GM10266 (cell line): ENCODE measurements around the gene SLC1A4.

Source experiments
- DNase-seq: peaks from one replicate; pipeline ENCODE4 v3.0.0; 2012; ENCODE audit errors: extremely low spot score
- TF ChIP-seq, protein P1 (sequence below): IDR thresholded peaks from 2 replicates; pipeline ENCODE4 v1.5.1; 2012; ENCODE audit warnings: mild to moderate bottlenecking, low read depth; ENCODE audit not compliant: control insufficient read depth, insufficient read depth; ENCODE audit errors: missing control alignments

The SLC1A4 gene

DNA sequence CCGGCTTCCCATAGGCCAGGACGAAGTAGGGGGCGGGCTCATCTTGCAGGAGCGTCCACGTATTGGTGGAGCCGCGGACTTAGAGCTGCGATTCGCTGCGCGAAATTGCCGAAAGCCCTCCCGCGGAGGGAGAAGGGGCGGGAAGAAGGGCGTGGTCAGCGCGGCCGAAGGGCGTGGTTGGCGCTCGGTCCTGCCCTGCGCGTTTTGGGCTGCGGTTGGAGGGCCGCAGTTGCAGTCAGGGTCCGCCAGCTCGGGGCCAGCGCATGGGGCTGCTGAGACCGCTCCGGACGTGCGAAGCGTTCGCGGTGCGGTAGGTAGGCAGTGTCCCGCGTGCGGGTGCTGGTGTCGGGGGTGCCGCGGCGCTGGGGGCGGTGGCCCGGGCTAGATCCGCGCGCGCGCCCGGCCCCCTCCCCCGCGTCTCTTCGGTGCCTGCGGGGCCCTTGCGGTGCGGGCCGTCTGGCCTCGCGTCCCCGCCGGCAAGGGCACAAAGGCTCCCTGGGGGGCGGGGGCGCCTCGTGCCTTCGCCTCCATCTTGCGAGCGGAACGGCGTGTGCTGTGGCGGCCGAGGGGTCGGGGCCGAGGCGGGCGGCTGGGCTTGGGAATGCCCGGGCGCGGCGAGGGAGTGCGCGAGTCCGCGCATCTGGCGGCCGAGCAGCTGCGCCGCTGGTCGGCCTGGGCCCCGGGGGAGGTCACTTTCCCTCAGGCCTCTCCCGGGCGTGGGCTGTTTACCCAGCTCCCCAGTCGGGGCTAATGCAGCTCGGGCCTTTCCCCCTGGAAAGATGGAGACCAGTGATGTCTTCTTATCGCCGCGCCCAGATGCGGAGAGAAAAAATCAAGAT, 67.2 kb downstream of the SLC1A4 start, which contains the start of gene CEP68:
CEP68 (plus strand) TSS at position 202 of the 839 bp plus-strand sequence. CDS start 13,029 bp downstream, outside the sequence.
- DNase-seq: peak; percentile 97
- TF ChIP-seq, protein P1, sequence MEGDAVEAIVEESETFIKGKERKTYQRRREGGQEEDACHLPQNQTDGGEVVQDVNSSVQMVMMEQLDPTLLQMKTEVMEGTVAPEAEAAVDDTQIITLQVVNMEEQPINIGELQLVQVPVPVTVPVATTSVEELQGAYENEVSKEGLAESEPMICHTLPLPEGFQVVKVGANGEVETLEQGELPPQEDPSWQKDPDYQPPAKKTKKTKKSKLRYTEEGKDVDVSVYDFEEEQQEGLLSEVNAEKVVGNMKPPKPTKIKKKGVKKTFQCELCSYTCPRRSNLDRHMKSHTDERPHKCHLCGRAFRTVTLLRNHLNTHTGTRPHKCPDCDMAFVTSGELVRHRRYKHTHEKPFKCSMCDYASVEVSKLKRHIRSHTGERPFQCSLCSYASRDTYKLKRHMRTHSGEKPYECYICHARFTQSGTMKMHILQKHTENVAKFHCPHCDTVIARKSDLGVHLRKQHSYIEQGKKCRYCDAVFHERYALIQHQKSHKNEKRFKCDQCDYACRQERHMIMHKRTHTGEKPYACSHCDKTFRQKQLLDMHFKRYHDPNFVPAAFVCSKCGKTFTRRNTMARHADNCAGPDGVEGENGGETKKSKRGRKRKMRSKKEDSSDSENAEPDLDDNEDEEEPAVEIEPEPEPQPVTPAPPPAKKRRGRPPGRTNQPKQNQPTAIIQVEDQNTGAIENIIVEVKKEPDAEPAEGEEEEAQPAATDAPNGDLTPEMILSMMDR: no peak

DNA sequence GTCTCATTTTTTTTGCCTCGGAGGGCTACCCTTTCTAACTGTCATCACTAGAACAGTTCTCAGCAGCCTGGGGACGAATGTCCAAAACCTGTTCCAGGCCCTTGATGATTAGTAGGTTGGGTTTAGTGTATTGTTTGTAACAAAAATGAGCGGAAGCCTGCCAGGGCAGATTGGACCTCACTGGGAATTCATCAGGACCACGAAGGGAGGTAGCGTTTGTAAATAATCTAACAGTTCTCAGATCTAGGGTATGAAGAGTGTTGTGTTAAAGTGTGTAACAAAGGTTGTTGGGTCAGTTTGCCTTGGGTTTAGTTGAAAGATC, 67.8 kb downstream of the SLC1A4 start:
- TF ChIP-seq, protein P1: no peak

DNA sequence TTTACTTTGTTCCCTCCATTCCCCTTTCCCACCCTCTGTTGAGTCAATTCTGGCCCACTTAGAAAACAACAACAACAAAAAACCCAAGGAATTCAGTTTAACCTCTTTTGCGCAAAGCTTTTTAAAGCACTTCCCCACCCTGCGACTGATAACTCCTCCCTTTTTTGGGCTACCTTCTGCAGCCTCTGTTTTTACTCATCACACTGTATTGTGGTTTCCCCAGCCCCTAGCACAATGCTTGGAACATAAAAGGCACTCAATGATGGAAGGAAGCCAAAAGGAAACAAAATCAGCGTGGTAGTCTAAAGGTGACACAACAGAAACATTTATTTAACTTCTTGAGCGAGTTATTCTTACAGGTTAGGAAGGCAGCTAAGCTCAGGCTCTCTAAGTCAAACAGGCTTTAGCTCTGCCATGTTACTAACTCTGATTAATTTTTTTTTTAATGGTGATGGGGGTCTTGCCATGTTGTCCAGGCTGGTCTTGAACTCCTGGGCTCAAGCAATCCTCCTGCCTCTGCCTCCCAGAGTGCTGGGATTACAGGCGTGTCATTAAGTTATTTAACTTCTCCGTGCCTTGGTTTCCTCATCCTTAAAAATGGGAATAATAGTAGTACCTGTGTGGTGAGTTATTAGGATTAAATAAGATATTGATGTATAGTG, 68.3 kb downstream of the SLC1A4 start:
- peak; percentile 76 for DNase-seq
- TF ChIP-seq, protein P1: no peak

More for the DNA sequence above, 67.8 kb downstream of the SLC1A4 start:
- DNase-seq: no peak

DNA sequence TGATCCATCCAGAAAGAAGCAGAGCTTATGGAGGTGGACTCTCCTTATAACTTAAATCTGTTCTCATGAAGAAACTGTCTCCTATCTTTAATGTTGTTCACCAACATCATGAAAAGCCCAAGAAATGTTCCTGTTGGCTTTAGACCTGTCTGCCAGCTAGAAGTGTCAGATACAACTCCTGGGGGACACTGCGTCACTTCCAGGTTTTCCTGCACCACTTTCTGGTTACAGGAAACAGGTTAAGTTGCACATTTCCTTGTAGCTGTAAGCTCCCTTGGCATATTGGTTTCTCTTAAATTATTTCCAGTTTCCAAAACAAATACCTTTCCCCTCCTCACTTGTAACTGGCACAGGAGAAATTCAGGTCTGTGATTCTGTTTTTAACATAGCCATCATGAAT, 69.9 kb downstream of the SLC1A4 start:
- TF ChIP-seq, protein P1: no peak

DNA sequence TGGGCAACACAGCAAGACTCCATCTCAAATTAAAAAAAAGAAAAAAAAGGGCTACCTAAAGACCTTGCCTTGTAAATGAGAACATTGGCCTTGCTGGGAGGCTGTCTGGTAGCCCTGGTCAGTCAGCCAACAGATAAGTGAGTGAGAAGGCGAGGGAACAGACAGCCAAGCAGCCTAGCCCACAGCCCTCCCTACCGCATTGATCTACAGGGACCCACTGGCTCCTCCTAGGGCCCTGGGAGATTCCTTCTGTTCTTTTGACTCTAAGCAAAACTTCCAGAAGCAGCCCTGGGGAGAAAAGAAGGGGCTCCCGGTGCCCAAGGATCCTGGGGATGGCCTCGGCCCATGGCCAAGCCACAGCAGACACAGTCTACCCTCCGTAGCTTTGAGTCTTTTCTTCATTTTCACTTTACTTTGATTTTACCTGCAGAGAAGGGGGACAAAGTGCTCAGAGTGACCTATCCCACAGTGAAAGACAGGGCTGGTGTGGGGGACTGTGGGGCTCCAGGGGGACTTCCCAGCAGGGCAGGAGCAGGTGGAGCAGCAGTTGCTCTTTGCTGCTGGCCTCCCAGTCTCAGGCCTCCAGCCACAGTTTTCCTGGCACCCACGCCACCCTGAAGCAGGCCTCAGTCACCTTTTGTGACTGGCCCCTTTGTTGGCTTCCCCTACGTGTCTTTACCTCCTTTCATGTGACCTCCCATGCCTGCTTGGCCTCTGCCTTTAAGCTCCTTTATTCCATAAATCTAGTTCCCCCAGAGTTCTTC, 72.1 kb downstream of the SLC1A4 start:
- DNase-seq: no peak

More for the DNA sequence above, 69.9 kb downstream of the SLC1A4 start:
- no peak for DNase-seq

DNA sequence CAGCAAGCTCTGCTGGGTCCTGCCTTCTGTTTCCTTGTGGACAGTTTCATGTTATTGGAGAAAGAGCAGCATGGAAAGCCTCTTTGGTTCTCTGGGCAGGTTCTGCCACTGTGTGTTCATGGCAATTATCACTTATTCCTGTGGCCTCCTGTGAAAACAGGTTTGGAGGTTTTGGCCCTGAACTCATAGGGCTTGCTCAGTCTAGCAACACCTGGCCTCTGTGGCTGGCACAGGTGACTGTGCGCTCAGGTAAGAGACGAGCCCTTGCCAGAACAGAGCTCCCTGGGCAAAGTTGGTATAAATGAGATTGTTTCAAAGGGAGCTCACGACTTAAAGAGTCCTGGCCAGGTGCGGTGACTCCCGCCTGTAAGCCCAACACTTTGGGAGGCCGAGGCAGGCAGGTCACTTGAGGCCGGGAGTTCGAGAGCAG, 72.7 kb downstream of the SLC1A4 start:
- no peak for DNase-seq
- TF ChIP-seq, protein P1: no peak

More for the DNA sequence above, 72.1 kb downstream of the SLC1A4 start:
- TF ChIP-seq, protein P1: no peak
